ENCODE data around the gene MGAT4B. TPM values are rescaled to one million over a fixed set of nuclear protein-coding genes. Genes with fewer than 3 reads are reported as not detected.
A peak's percentile ranks its signal among the peaks of the same experiment; 100 is the strongest.

Gene MGAT4B
- total and polyA plus RNA-seq, 2 of the 13 experiments (the other 11 are each of a cell fraction or from before 2014, with no cell fraction given) = 93.5 to 130 TPM

GRCh38 chr5:179821298-179822058 lies 14.8 kb upstream of the MGAT4B start (continued):
- TF ChIP-seq JUN (CRISPR knock-in tag; IDR thresholded peaks at IDR 0.05) (no peak), CEBPB (IDR thresholded peaks at IDR 0.05; ENCODE audit: borderline replicate concordance, low read depth, low read length) (no peak), ZNF362 (CRISPR knock-in tag; IDR thresholded peaks at IDR 0.05; ENCODE audit: borderline replicate concordance) (0 out of 2 replicates have a peak, but pooled peaks have one; percentile 58), THAP9 (CRISPR knock-in tag; IDR thresholded peaks at IDR 0.05; ENCODE audit: borderline replicate concordance) (no peak), ZNF672 (CRISPR knock-in tag; IDR thresholded peaks at IDR 0.05) (no peak), KDM5A (IDR thresholded peaks at IDR 0.05; ENCODE audit: borderline replicate concordance, low read length) (peak; percentile 64; the same call in 1 of the 2 replicates), ZBTB46 (CRISPR knock-in tag; IDR thresholded peaks at IDR 0.05; ENCODE audit: borderline replicate concordance) (no peak), RARG (CRISPR knock-in tag; IDR thresholded peaks at IDR 0.05; ENCODE audit: low read depth) (no peak), PHB2 (IDR thresholded peaks at IDR 0.05; ENCODE audit: partially characterized antibody) (no peak), ISL2 (CRISPR knock-in tag; IDR thresholded peaks at IDR 0.05) (no peak), ZBED4 (CRISPR knock-in tag; IDR thresholded peaks at IDR 0.05; ENCODE audit: borderline replicate concordance) (no peak), ZBTB42 (CRISPR knock-in tag; IDR thresholded peaks at IDR 0.05) (no peak), ZNF75D (CRISPR knock-in tag; IDR thresholded peaks at IDR 0.05; ENCODE audit: borderline replicate concordance) (no peak), SIN3A (IDR thresholded peaks at IDR 0.05; ENCODE audit: borderline replicate concordance, low read depth, low read length) (0 out of 2 replicates have a peak, but pooled peaks have one; percentile 34)

All from HepG2 (cell line).